Measurements from ENCODE around the gene MRPL37.

The MRPL37 gene

DNA sequence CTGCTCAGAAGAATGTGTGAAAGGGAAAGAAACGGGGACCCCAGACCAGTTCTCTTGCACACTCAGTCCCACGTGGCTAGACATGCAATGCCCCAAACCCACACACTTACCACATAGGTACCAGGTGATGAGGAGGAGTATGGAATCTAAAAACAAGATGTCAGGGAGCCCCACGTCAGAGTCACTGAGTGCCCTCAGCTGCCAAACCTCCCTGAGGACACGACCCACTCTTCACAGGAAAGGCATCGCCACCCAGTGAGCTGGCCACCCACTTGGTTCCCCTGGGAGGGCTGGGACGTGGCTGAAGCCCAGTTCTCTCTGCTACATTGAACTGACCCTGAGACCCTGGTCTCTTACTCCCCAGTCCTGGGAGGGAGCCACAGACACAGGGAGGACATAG lies 41.4 kb downstream of the MRPL37 start:
- DNase-seq, result no peak

DNA sequence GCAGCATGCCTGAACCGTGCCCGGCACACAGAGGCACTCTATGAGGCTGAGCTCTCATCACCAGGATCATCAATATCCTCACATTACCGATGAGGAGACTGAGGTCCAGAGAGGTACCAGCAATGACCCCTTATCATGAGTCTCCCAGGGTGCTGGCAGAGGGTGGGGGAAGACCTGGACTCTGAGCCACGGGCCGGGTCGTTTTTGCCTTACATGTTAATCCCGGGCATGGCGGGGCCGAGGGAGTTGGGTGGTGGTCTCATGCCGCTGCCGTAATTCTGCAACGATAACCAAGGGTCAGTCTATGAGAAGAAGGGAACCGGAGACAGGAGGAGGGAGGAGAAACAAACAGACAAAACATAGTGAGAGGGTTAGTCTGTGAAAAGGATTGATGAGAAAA lies 43.1 kb downstream of the MRPL37 start:
- no peak for DNase-seq

DNA sequence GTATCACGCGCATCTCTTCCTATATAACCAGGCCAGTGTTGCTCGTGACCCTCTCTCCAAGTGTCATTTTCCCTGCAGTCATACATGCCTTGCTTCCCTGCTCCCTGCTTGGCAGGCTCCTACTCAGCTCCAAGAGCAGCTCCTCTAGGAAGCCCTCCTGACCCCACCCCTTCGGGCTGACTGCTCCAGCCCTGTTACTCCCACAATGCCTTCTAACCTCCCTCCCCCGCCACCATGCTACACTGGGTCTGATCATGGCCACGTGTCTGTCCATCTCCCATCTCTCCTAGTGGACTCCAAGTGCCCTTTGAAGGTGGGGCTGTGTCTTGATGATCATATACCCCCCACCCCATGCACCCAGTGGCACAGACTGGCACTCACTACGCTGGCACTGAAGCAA lies 44.7 kb downstream of the MRPL37 start:
- no peak for DNase-seq

DNA sequence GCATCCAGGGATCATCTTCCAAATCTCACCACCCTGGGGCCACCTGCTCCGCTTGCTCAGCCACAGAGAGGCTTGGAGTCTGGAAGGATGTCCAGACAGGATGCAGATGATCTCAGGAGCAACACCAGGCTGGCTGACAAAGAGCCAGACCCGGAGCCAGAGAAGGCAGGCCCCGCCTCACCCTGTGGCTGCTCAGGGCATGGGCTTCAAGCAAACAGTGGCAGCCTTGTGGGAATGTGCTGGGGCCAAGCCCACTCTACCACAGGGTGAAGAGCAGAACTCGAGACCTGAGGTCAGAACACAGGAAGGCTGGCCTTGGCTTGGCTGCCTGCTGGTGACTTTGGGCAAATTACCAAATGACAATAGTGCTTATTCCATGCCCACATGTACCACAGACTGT lies 45.5 kb downstream of the MRPL37 start:
- DNase-seq, result no peak

DNA sequence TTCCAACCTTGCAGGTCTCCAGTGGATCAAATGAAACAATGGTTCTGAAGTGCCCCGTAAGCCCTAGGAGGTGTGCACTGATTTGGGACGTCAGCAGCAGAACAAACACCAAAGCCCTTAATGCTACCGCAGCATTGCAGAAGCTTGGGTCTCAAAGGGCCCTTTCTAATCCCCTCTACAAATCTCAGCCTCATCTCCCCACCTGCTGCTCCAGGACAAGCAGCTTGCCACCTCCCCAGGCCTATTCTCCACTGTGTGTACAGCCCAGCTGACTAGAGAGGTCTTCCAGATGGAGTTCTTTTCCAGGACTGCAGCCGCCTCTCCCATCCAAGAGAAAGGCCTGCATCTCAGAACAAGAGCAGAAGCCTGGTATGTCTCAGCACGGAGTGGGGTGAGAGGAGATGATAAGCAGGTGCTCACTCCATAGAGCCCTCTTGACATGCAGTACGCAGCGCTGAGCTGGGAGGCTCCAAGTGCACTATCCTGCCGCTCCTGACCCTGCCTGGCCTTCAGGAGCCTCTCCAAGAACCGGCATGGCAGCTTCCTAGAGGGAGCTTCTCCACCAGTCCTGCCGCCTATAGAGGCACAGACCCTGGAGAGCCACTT lies 46.3 kb downstream of the MRPL37 start:
- no peak for DNase-seq

DNA sequence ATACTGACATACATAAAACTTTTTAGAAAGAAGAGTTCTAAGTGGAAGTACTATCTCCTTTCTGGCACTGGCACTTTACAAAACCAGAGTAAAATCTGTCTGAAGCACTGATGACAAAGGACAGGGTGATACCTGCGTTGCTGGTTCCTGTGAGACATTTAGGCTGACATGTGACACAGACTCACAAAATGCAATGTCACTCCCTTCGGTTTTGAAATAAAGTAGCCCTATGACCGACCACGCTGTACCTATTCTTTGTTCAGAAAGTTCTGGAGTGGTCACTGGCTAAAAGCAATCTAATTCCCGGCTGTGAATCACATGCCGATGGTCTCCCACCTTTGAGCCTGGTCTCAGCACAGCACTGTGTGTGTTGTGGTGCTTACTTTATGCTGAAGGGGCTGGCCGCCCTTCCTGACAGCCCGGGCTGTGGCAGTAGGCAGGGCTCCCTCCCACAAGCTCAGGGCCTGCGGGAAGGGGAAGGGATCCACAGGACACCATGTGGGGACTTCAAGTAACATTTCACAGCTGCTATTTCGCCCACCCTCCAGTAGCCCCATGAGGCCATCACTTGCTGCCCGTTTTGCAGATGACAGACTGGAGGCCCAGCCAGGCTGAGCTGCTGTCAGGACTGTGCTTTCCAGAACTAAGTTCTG lies 48.0 kb downstream of the MRPL37 start:
- DNase-seq, result no peak

DNA sequence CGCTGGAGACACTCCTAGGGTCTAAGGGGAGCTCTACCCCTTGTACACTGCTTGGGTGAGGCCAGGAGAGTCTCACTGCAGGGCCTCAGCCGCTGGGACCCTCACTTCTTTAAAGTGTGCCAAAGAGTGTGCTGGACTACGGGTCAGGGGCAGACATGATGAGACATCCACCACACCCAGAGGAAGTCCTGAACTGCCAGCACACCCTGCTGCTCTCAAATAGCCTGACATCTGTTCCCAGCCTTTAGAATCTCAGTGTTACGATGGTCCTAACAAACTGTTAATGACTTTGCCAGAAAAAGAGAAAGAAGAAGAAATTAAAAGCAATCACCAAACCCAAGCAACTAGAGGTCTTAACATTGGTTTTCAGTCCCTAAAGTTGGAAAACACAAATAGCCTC lies 49.0 kb downstream of the MRPL37 start:
- no peak for DNase-seq

DNA sequence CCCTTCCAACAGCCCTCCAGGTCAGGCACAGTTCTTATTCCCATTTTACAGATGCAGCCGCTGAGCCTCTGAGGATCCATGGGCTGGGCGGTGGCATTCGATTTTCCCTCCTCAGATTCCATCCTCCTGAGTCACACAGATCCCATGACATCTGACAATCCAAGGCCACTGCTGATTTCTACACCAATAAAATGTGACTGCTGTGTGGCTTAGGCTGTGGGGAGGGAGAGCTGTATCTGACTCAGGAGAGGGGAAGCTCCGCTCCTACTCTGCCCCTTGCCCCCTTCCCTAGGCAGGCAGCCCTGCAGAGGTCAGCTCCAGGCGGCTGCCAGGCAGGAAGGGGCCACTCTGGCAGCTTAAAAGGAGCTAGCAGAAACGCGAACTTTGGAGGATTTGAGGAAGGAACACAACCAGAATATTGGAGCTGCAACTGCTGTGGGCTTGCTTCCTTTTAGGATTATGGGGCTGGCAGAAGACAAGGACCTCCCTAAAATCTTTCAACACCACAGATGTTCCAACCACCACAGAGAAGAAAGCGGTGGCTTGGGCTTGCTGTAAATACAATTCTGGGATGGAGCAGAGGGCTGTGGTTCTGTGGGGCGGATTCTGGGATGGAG lies 50.0 kb downstream of the MRPL37 start:
- DNase-seq, result no peak

DNA sequence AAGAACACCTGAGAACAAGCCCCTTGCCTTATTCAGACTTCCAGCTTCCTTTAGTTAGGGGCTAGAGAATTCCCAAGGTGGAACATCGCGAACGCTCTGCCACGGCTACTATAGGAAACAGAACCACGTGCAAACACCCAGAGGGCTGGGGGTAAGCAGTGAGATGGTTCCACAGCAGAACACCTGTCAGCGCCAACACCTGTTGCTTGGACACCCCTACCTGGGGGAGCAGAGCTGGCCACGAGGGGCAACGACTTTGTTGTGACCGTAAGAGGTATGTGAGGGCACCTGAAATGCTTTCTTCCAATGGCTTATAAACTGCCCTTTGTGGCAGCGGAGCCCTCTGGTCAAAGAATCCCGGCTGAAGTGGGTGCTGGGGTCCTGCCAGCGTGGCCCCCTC lies 50.7 kb downstream of the MRPL37 start:
- no peak for DNase-seq

DNA sequence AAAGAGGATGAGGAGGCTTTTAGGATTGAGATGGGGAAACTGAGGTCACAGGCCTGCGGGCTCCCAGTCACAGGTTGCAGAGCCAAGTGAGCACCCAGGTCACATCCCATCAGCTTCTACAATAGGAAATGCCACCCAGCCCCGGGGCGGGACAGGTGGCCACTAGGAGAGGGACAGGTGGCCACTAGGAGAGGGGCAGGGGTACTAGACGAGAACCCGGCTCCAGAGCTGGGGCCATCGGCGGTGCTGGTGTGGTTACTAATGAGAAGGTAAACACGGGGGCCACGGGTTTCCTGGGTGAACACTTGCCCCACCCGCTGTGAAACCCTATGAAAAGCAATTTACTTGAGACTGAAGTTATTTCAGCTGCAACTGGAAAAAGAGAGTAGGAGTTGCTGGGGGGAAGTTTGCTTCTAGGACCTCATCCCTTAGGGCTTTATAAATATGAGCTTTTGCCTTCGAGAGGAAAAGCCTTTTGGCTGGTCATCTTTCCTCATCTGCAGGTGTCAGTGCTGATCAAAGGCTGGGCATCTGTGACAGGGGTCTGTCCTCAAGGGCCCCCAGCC lies 52.5 kb downstream of the MRPL37 start:
- no peak for DNase-seq

DNA sequence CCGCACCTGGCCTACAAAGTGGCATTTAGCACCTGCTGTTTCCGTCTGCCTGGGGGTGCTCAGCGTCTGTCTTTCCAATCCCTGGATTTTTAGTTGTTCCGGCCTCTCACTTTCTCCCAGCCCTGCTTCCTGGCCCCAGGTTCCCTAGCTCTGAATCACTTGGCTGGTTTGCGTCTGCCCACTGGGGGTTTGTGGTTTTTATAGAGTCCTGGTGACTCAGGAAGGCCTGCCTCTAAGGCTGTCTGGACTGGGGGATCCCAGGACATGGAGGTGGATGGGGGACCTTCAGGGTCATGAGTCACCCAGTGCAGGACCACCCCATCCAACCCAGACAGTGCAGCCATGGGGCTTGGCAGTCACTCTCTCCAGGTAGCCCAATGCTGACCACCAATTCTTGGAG lies 53.5 kb downstream of the MRPL37 start:
- DNase-seq, result no peak

DNA sequence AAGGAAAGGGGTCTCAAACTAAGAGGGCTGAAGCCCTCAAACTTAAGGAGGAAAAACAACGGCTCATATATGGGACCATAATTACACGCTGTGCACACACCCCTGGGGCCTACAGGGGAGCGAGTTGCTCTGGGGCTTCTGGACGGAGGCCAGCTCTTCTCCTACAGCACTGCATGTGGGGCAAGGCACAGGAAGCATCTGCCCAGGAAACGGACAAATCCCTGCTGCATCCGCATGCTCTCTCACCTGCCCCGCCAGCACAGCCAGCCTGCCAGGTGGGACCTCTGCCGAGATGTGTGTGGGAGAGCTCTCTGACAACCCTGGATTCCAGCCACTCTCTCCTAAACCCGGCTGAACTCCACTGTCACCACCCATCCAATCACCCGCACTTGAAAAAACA lies 54.1 kb downstream of the MRPL37 start:
- DNase-seq, result peak; percentile 28

DNA sequence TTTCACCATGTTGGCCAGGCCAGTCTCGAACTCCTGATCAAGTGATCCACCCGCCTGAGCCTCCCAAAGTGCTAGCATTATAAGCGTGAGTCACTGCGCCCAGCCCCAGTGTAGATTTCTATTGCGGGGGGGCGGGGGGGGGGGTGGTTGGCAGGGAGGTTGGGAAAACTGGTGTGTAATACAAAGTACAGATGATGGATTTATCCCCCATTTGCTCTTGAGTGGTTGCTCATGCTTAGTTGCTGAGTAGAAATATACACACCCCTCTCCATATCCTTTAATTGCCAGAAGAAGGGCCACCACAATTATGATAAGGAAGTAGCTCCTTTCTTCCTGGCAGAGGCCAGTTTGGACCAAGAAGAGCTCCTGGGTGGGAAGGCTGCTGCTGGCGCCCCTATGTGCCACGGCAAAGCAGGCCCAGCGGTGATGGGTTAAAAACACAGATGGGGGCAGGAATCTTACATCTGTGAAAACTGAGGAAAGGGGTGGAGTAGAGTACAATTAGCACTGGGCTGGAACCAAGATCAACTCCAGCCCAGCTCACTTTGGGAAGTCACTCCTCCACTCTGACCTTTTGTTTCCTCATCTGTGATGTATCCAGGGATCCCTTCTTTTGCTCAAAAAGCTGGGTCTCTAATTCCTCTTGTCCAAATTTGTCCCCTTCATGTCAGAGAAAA lies 55.2 kb downstream of the MRPL37 start:
- DNase-seq, result no peak

DNA sequence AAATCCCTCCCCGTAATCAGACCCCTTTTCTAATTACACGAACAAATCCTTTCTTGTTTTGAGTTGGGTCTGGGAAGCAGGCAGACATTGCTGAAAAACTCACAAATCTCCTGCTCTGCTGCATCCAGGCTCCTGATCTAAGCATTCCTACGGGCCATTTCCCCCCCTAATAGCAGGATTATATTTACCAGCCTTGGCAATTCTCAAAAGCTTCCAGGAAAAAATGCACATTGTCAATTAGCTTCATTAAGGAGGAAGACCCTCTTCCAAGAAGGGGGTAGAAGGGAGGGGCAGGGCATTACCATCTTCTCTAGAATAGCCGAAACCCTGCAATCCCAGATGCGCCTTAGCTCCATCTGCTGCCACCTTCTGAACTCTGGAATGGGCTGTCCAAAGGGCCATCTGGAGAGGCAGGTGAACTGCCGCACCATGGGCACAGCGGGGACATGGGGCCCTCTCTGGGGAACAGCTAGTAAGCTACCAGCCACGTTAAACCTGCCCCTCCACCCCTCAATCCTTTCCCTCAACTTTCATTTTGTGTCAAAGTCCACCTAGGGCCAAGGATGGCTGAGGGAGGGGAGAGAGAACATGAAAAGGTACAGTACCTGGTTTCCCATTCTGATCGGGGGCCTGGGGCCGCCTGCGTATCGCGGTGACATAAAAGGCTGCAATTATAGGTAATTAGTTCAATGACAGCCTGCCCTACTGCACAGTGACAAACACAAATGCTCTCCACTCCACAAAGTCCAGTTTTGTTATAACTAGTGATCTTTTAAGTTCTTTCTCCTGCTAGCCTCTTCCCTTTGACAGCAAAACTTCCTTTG lies 56.8 kb downstream of the MRPL37 start:
- DNase-seq, result no peak

DNA sequence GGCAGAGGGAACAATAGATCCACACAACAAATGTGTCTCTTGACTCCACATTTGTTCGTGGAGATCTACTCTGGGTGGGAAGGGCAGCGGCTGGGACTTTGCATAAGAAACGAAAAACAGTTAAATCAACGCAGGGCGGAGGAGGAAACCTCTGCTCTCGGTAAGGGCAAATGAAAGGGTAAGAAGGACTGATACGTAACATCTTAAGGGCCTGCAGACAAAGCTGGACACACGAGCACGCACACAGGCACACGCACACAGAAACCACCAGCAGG lies 57.3 kb downstream of the MRPL37 start:
- DNase-seq, result no peak

DNA sequence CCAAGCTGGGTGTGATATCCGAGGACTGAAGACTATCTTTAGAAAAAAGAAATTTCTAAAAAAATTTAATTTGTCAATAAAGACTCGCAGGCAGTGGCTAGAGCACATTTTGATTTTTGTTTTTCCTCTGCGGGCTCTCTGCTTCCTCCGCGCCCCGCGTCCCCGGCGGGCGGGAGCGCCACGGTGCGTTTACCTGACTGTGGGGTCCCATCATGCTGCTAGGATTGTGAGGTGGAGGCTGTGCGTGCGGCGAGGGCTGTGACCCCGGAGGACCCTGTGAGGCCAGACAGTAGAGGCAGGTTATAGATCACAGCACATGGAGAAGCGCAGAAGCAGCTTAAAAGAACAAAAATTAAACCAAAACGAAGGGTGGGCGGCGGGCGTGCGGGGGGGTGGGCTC lies 57.9 kb downstream of the MRPL37 start:
- no peak for DNase-seq

DNA sequence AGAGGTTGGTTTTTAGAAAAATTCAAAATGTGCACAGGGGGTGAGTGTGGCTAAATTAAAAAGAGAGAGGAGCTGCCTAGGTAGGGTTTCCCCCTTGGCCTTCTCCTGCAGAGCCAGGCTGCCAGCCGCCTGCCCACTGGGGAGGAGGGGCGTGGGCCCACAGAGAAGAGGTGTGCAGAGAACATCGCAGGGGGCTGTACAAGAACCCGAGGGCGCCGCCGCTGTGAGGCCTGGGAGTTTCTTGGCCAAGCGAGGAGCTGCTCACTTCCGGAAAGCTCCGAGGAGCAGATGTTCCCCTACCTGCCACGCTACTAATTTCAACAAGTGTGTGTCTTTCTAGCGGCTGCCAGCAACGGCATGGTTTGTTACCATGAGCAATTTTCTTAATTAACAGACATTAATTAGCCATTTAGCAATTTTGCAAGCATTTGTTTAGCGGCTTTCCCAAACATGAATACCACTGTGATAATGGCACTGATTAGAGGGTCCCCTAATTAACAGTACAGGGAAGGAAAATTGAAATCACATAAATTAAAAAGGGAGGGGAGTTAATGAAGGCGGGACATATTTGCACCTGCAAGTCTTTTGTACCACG lies 59.7 kb downstream of the MRPL37 start:
- peak; percentile 35 for DNase-seq

DNA sequence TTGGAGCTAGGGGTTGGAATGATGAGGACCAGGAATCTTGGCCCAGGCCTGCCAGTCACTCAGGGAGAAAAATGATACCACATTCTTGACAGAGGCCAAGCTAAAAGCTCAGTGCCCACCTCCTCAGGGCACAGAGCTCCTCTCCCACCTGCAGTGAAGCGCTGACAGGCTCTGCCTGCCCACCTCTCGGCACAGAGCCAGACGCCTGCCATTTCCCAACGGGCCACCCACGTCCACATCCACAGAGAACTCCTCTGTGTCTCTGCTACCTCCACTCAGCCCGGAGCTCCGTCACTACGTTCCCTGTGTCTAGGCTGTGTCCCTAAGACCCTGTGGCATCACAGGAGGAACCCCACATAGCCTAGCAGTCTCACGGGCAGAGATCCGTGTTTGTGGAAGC lies 60.8 kb downstream of the MRPL37 start:
- DNase-seq, result no peak

DNA sequence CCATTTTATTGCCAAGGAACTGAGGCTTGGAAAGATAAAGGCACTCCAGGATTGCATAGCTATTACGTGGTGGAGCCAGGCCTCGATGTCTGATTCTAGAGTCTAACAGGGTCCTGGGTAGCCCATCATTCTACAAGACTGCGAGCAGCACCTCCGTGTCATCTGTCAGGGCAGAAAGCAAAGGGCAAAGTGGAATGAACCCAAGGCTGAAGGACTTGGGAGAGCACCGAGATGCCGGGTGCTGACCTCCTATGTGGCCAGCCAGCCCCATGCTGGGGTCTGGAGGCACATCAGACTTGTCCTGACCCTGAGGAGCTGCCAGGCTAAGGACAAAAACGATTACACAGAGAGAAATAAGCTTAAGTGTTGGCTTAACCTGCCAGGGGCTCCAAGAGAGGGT lies 62.3 kb downstream of the MRPL37 start:
- DNase-seq, result no peak

DNA sequence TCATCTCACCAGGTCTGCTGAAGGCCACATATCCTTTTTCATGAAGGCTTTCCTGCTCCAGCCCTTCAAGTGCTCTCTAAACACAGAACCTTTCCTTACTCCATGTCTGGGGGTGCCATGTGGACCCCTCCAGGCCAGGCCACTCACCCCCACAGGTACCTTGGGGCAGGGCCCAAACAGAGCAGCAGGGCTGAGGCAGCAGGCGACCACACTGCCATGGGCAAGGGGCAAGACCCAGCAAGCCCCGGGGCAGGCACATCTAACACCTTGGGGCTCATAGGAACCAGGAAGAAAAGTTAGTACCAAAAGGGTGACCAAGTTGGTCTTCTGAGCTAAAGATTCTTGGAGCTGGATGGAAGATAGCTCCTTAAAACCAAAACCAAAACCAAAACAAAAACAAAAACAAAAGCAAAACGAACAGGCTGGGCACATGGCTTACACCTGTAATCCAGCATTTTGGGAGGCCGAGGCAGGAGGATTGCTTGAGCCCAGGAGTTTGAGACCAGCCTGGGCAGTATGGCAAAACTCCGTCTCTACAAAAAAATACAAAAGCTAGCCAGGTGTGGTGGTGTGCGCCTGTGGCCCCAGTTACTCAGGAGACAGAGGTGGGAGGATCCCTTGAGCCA lies 63.7 kb downstream of the MRPL37 start:
- DNase-seq, result no peak

DNA sequence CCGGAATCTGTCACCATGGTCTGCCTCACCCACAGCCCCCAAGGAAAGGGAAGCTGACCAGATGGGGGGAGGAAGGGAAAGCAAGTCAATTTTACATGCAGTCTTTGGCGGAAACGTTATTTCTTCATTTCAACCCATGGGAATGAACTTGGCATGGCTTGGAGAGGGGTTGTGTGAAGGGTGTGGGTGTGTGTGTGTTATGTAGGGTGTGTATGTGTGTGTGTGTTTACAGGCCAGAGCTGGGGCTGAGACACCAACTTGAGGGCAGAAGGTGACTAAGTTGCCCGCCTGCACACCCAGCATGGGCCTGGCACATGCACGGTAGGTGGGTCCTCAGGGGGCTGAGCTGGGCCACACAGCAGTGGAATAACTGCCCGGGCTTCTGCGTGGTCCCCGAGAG lies 65.2 kb downstream of the MRPL37 start:
- DNase-seq, result no peak

DNA sequence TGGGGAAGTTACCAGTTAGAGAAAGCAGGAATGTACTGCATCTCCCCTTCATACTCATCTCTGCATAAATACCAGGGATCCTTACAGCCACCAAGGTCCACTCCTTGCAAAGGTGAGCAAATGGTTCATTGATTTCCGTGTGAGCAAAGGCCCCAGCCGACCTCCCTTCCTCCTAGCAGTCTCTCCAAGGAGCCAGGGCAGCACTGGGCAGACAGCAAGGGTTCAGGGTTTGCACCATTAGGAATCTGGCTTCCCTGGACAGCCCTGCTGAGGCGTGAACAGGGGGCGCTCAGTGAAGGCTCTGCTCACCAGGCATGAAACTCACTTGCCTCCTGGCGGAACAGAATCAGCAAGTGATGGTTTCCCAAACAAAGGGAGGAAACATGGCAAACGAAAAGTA lies 65.7 kb downstream of the MRPL37 start:
- no peak for DNase-seq

All from NCI-H1694 (cell line).